Glutamatergic neuron (in vitro differentiated cells): Measurements from ENCODE around the gene RNF167. TPM values are rescaled to one million over a fixed set of nuclear protein-coding genes. Genes with fewer than 3 reads are reported as not detected.

Experiments used
- DNase-seq: peaks from one replicate; pipeline ENCODE4 v3.0.0; 2022
- H3K27ac Mint-ChIP-seq: one replicate; pipeline ENCODE4 v1.8.0; 2020; ENCODE audit warnings: mild to moderate bottlenecking, mixed read lengths, inconsistent platforms; ENCODE audit not compliant: unreplicated experiment
- H3K27me3 Mint-ChIP-seq: one replicate; pipeline ENCODE4 v1.8.0; 2020; ENCODE audit warnings: mild to moderate bottlenecking, moderate library complexity, mixed read lengths, inconsistent platforms; ENCODE audit not compliant: unreplicated experiment
- H3K36me3 Mint-ChIP-seq: one replicate; pipeline ENCODE4 v1.8.0; 2020; ENCODE audit warnings: mild to moderate bottlenecking, mixed read lengths, inconsistent platforms; ENCODE audit not compliant: unreplicated experiment
- H3K4me1 Mint-ChIP-seq: one replicate; pipeline ENCODE4 v1.8.0; 2020; ENCODE audit warnings: mild to moderate bottlenecking, low read depth, mixed read lengths, inconsistent platforms; ENCODE audit not compliant: unreplicated experiment
- H3K4me3 Mint-ChIP-seq: one replicate; pipeline ENCODE4 v1.8.0; 2020; ENCODE audit warnings: mild to moderate bottlenecking, mixed read lengths, inconsistent platforms; ENCODE audit not compliant: unreplicated experiment
- H3K9me3 Mint-ChIP-seq: one replicate; pipeline ENCODE4 v1.8.0; 2020; ENCODE audit warnings: mild to moderate bottlenecking, moderate library complexity, mixed read lengths, inconsistent platforms; ENCODE audit not compliant: unreplicated experiment
- total RNA-seq: library from RNA; stranded (reverse); fragmentation: NEBNext Ultra II Directional; extraction: Animal tissue kit (Norgen Biotek cat#: 25700); gene quantifications from one replicate; pipeline ENCODE4 v1.2.1, GENCODE V29; 2021; ENCODE audit not compliant: unreplicated experiment
- TF ChIP-seq, protein P1 (sequence below): fragments of 200-600 bp; sonication (generic); IDR thresholded peaks from one replicate; pipeline ENCODE4 v1.5.0; 2021; ENCODE audit not compliant: partially characterized antibody, unreplicated experiment

The RNF167 gene
- total RNA-seq, 1 donor from 2014 or later: 96.1 TPM

DNA sequence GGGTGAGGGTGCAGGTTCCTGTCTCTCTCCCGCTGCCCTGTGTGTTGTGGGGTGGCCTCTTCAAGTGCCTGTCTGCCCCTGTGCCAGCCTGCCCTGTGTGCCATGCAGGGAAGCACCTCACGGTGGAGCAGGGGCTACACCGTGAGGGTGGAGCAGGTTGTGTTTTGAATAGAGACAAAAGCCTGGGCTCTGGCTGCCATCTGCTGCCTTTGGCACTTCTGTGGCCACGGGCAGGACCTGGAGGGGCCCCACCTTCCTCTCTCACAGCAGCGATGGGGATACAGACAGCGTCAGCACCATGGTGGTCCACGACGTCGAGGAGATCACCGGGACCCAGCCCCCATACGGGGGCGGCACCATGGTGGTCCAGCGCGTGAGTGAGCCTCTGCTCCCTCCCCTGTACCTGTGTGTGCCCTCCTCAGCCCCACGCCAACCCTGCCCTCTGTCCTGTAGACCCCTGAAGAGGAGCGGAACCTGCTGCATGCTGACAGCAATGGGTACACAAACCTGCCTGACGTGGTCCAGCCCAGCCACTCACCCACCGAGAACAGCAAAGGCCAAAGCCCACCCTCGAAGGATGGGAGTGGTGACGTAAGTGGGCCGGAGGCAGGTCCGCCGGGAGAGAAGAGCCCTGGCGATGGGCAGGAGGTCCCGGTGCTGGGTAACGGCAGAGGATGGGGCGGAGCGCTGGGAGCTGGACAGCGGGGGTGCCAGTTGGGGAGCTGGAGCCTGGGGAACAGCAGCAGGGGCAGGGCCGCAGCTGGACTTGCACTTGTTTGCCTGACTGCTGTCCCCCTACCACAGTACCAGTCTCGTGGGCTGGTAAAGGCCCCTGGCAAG is 46.1 kb upstream of the RNF167 start:
- TF ChIP-seq, protein P1, sequence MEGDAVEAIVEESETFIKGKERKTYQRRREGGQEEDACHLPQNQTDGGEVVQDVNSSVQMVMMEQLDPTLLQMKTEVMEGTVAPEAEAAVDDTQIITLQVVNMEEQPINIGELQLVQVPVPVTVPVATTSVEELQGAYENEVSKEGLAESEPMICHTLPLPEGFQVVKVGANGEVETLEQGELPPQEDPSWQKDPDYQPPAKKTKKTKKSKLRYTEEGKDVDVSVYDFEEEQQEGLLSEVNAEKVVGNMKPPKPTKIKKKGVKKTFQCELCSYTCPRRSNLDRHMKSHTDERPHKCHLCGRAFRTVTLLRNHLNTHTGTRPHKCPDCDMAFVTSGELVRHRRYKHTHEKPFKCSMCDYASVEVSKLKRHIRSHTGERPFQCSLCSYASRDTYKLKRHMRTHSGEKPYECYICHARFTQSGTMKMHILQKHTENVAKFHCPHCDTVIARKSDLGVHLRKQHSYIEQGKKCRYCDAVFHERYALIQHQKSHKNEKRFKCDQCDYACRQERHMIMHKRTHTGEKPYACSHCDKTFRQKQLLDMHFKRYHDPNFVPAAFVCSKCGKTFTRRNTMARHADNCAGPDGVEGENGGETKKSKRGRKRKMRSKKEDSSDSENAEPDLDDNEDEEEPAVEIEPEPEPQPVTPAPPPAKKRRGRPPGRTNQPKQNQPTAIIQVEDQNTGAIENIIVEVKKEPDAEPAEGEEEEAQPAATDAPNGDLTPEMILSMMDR: no peak
- no peak for DNase-seq
- Mint-ChIP-seq H3K9me3 (peaks cover 3% of the 10 kb centered on the region), H3K27ac (no peak overlapping the region), H3K36me3 (no peaks in the 10 kb centered on the region), H3K4me3 (no peak overlapping the region), H3K4me1 (peaks cover 7% of the 10 kb centered on the region), H3K27me3 (peaks cover 10% of the 10 kb centered on the region)

DNA sequence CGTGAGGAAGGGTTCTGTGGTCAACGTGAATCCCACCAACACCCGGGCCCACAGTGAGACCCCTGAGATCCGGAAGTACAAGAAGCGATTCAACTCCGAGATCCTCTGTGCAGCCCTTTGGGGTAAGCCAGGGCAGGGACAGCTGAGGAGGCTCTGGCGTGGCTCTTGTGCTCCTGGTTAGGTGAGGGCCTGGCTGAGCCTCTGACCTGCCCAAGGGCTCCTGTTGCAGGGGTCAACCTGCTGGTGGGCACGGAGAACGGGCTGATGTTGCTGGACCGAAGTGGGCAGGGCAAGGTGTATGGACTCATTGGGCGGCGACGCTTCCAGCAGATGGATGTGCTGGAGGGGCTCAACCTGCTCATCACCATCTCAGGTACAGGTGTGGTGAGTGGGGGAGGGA is 44.9 kb upstream of the RNF167 start:
- Mint-ChIP-seq H3K9me3 (peaks cover 3% of the 10 kb centered on the region), H3K27ac (no peak overlapping the region), H3K4me3 (no peak overlapping the region), H3K27me3 (peaks cover 10% of the 10 kb centered on the region), H3K4me1 (peaks cover 9% of the 10 kb centered on the region), H3K36me3 (no peaks in the 10 kb centered on the region)
- DNase-seq: no peak
- TF ChIP-seq, protein P1: no peak

DNA sequence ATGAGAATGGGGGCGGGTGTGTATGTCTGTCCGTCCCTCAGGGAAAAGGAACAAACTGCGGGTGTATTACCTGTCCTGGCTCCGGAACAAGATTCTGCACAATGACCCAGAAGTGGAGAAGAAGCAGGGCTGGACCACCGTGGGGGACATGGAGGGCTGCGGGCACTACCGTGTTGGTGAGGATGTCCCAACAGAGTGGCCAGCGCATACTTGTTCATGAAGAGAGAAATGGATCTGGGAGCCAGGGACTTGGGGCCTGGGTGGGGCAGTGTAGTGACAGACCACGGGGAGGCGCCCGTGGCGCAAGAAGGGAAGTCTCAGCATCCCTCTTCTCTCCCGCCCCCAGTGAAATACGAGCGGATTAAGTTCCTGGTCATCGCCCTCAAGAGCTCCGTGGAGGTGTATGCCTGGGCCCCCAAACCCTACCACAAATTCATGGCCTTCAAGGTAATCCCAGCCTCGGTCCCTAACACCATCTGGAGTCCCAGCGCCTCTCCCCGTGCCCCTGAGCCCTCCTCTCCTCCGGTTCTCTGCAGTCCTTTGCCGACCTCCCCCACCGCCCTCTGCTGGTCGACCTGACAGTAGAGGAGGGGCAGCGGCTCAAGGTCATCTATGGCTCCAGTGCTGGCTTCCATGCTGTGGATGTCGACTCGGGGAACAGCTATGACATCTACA is 44.3 kb upstream of the RNF167 start:
- Mint-ChIP-seq H3K9me3 (peaks cover 3% of the 10 kb centered on the region), H3K27me3 (peaks cover 10% of the 10 kb centered on the region), H3K4me1 (peaks cover 5% of the 10 kb centered on the region), H3K36me3 (no peaks in the 10 kb centered on the region), H3K4me3 (no peak overlapping the region), H3K27ac (no peak overlapping the region)
- TF ChIP-seq, protein P1: no peak
- peak; percentile 60 for DNase-seq

- no peak overlapping the region for H3K27ac Mint-ChIP-seq
- peaks cover 10% of the 10 kb centered on the region for H3K27me3 Mint-ChIP-seq
- no peak overlapping the region for H3K4me3 Mint-ChIP-seq
- TF ChIP-seq, protein P1: no peak
- H3K36me3 Mint-ChIP-seq: no peaks in the 10 kb centered on the region
- DNase-seq: no peak
- peaks cover 5% of the 10 kb centered on the region for H3K4me1 Mint-ChIP-seq
- peaks cover 4% of the 10 kb centered on the region for H3K9me3 Mint-ChIP-seq
Observed at GRCh38 chr17:4896332-4897197, 43.5 kb upstream of the RNF167 start.
